GOT3 (cell line): Measurements from ENCODE around the gene MIDN.
"Not testable (repeated sequence)": the region's sequence is repeated elsewhere in the genome, so short reads cannot be mapped to it uniquely, and the experiment has no call there.

ENCODE experiments used
- DNase-seq: peaks from one replicate; lab custom pipeline; 2025; ENCODE audit warnings: mixed read lengths; lab: John Stamatoyannopoulos, UW

MIDN gene

DNA sequence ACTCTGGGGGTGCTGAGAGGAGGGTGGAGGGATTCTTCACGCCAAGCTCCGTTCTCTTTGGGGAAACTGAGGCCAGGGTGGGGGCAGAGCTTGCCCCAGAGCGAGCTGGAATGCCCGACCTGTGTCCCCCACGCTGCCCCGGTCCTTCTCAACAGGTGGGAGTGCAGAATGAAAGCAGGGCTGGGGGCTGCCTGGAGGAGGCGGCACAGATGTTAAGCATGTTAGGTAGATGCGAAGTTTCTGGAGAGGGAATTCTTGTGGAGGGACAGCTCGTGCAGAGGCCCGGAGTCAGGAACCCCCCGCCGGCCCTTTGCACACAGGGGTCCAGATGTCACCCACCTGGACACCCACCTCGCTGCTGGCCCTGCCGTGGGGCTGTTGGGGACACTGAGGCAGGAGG, 46.3 kb downstream of the MIDN start:
- no peak for DNase-seq

DNA sequence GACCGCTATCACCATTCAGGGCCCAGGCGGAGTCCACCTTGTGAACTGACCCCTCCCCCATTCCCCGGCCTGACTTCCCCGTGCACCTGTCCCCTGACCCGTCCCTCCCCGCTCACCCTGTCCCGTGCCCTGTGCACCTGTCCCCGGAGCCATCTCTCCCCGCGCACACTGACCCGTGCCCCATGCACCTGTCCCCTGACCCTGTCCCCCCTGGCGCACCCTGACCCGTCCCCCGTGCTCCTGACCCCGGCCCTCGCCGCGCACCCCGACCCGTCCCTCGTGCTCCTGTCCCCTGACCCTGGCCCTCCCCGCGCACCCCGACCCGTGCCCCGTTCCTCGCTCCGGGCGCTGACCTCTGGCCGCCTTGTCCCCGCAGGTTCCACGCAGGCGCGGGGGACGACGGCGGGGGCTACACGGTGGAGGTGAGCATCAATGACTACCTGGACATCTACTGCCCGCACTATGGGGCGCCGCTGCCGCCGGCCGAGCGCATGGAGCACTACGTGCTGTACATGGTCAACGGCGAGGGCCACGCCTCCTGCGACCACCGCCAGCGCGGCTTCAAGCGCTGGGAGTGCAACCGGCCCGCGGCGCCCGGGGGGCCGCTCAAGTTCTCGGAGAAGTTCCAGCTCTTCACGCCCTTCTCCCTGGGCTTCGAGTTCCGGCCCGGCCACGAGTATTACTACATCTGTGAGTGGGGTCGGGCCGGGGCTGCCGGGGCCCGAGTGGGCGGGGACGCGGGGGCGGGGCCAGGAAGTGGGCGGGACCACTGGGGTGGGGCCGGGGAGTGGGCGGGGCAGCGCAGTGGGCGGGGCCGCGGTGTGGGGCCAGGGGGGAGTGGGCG, 47.0 kb downstream of the MIDN start:
- DNase-seq: no peak

DNA sequence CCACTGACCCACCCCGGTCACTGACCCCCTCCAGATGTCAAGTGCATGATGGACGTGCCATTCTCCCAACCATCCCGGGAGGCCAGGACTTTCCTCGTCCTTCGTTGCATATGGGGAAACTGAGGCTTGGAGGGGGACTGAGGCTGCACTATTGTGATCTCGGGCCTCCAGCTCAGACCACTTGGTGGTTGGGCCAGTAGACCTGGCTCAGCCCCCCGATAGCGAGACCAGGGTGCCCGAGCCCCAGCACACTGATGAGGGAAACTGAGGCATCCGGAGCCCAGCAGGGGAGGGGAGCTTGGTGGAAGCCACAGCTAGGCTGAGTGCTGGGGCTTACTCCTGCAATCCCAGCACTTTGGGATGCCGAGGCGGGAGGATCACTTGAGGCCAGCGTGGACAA, 47.7 kb downstream of the MIDN start:
- DNase-seq: no peak

DNA sequence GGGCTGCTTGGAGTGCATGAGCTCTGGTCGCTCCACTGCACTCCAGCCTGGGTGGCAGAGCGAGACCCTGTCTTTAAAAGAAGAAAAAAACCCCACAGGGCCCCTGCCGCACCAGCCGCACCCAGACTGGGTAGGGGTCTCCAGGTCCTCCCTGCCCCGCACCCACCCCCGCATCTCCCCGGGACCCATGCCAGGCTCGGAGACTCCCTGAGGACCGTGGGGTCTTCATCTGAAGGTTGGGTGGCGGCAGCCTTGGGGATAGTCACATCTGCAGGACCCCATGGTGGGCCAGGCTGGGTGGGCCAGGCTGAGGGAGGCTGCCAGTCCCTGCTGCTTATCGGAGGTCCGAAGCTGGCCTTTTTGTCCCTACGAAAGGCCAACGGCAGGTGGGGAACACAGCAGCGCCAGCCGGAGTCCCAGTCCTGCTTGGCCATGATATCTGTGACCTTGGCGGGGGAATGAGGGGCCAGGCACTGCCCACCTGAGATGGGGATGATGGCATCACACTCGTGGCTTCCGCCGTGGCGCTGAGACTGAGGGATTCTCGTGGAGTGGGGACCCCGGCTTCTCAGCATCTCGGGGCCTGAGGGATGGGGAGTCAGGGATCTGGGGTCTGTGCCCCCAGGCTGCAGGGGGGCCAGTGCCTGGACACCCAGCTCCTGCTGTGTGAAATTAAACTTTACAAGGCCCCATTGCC, 48.3 kb downstream of the MIDN start:
- DNase-seq: no peak

DNA sequence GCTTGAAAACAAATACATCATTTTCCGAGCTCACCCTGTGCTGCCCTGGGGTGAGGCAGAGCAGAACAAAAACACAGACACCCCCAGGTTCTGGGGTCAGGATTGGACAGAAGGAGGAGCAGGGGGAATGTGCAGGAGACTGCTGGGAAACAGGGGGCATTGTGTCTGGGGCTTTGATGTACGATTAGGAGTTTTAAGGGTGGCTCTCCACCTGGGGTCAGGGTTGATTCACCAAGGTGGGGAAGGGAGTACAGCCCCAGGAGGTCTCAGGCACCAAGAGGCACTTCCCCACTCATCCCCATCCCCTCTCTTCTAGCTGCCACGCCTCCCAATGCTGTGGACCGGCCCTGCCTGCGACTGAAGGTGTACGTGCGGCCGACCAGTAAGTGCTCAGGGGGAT, 49.9 kb downstream of the MIDN start:
- DNase-seq: no peak

DNA sequence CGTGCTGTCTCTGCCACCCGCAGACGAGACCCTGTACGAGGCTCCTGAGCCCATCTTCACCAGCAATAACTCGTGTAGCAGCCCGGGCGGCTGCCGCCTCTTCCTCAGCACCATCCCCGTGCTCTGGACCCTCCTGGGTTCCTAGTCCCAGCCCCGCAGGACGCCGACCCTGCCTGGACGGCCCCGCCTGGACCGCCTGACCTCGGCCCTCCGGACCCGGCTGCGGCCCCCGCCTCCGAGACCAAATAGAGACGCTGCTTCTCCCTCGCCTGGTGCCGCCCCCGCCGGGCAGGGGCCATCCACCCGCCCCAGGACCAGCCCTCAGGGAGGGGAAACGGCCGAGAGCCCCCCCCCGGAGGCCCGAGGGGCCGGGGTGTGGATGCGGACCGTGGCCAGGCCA, 51.4 kb downstream of the MIDN start:
- DNase-seq: no peak

DNA sequence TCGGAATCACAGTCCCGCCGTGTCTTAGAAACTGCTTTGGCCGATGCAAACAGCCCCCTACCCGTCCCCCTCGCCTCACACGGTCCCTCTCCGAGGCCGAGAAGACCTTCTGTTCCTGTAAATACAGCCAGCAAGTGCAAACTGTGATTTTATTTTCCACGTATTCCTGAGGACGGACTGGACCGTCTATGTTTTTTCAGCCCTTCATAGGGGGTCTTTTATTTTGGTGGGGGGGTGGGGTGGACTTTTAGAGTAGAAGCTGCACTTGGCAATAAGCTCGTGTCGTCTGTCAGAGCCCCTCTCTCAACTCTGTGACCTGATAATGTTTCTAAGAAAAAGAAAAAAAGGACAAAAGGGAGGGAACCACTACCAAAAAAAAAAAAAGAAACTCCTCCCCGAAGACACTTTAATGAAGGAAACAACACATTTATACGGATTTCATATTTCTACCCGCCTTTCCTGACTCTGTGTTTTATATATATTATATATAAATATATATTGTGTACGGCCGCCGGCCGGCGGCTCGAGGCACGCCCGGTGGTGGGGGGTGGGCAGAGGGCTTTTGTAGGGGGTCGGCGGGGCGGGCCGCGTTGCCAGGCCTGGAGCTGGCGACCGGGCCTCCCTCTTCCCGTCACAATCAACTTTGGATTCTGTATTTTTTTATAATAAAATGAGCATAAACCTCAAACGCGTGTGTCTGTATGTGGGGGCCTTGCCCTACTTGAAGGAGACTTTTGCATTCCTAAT, 52.5 kb downstream of the MIDN start:
- no peak for DNase-seq

DNA sequence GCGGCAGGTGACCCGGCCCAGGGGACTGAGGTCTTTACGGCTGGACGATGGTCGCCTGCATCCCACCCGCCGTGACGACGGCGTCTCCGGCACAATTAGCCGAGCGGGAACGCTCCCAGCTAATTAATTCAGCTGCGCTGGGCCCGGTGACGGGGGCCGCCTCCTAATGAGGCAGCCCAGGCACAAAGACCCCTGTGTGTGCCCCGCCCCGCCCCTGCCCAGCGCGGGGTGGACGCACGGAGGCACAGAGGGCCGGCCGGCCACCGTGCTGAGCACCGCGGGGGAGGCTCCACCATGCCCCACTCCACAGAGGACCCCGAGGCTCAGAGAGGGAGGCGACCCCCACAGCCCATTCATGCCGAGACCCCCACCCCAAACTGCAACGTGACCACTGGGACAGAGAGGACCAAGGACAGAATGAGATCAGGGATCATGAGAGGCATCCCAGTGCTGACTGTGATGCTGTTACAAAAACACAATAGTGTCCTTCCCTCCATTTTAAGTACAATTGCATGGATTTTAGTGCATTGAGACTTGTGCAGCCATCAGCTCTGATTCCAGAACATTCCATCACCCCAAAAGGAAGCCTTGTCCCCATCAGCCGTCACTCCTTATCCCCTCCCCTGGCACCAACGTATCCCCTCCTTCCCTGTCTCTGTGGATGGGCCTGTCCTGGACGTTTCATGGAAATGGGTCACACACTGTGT, 54.3 kb downstream of the MIDN start:
- DNase-seq: no peak

DNA sequence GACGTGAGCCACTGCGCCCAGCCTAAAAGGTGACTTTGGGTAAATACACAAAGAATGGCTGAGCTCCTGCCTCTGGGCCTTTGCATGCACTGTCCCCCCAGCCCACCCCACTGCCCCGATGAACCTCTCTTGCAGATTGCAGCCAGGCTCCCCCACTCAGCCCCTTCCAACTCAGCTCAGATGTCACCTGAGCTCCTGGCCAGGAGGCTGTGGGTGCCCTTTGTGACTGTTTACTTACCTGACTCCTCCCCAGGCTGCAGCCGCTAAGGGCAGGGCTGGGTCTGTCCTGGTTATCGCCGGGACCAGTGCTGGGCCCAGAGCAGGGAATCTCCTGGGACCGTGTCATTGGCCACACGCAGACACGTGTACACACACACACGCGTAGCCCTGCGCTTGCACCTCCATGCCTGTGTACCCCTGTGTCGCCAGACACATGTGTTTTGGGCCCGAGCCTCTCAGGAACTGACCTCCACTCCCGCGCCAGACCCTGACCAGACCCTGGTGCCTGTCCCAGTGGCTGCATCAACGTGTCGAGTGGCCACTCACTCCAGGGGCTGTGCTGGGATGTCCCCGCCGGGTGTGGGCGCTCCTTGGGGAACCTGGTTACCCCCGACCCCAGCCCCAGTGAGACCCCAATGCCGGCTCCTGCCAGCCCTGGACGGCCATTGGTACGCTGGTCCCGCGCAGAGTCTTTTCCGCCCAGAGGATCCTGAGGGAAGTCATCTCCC, 56.0 kb downstream of the MIDN start:
- DNase-seq: no peak

DNA sequence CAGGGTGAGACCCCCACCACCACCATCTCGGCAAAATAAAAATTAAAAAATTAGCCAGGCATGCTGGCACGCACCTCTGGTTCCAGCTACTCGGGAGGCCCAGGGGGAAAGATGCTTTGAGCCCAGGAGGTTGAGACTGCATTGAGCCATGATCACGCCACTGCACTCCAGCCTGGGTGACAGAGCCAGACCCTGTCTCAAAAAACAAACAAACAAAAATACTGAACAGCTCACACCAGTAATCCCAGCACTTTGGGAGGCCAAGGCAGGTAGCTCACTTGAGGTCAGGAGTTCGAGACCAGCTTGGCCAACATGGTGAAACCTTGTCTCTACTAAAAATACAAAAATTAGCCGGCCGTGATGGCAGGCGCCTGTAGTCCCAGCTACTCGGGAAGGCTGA, 57.0 kb downstream of the MIDN start:
- DNase-seq: not testable (repeated sequence)

DNA sequence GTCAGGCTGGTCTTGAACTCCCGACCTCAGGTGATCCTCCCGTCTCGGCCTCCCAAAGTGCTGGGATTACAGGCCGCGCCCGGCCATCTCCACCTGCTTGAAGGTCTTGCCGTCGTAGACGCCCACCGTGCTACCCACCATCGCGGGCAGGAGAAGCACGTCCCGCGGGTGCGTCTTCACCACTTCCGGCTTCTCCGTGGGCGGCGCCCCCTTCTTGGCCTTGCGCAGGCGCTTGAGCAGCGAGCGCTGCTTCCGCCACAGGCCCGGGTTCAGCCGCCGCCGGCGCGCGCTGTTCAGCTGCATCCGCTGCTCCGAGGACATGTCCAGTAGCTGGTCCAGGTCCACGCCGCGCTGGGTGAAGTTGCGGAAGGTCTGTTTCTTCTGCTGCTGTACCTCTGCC, 58.9 kb downstream of the MIDN start:
- DNase-seq: no peak

DNA sequence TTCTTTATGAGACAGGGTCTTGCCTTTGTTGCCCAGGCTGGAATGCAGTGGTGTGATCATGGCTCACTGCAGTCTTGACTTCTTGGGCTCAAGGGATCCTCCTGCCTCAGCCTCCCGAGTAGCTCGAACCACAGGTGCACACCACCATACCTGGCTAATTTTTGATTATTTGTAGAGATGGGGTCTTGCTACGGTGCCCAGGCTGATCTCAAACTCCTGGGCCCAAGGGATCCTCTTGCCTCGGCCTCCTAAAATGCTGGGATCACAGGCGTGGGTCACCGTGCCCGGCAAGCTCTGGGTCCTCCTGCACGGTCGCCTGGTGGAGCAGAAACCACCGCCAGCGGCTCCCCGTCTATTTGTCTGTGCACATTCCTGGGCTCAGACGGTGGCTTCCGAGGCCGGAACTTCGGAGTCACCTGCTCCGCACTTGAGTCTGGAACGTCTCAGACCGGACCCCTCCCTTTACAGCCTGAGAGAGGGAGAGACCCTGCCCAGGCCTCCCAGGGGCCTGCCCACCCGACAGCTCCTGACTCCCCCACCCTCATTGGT, 59.4 kb downstream of the MIDN start:
- DNase-seq: no peak

DNA sequence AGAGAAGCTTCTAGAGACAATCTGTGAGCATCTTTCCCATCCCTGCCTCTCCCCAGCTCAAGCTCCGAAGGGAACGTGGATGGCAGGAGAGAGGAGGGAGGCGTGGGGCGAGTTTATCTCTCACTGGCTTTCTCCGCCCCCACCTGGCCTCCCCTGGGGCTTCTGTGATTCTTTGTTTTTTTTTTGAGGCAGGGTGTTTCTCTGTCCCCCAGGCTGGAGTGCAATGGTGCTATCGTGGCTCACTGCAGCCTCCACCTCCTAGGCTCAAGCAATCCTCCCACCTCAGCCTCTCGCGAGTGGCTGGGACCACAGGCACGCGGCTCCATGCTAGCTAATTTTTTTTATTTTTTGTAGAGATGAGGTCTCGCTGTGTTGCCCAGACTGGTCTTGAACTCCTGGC, 60.3 kb downstream of the MIDN start:
- DNase-seq: no peak
